ENCODE results near the gene CTSG. TPM values are rescaled to one million over a fixed set of nuclear protein-coding genes. Genes with fewer than 3 reads are reported as not detected.
"Not testable (repeated sequence)": the region's sequence is repeated elsewhere in the genome, so short reads cannot be mapped to it uniquely, and the experiment has no call there.

The CTSG gene
- total and polyA plus RNA-seq, 2 experiments from 2014 or later: not detected

- H3K4me2 ChIP-seq (ENCODE audit: unreplicated experiment): no peak overlapping the region
- no peaks in the 10 kb centered on the region for H3K9me2 ChIP-seq (ENCODE audit: insufficient read depth)
- H4K20me1 ChIP-seq (ENCODE audit: insufficient read depth): no peaks in the 10 kb centered on the region; the same call in 1 of the 2 replicates
- no peaks in the 10 kb centered on the region for H3K9me3 ChIP-seq (ENCODE audit: low read depth)
- H3K36me3 ChIP-seq (ENCODE audit: low read depth): no peaks in the 10 kb centered on the region
- no peak overlapping the region for H2AFZ ChIP-seq
- H3K4me1 ChIP-seq (ENCODE audit: insufficient read depth): no peaks in the 10 kb centered on the region
- H3K79me2 ChIP-seq (ENCODE audit: insufficient read depth): no peaks in the 10 kb centered on the region
- DNase-seq: no peak
- H3F3A ChIP-seq (ENCODE audit: insufficient read depth): no peaks in the 10 kb centered on the region
- TF ChIP-seq EZH2phosphoT487 (IDR thresholded peaks at IDR 0.05; ENCODE audit: insufficient read depth, low read depth) (no peak), EZH2 (IDR thresholded peaks at IDR 0.05; ENCODE audit: insufficient read depth, poor library complexity, severe bottlenecking) (no peak)
- H3K27me3 ChIP-seq (replicated peaks; ENCODE audit: insufficient read depth): no peaks in the 10 kb centered on the region
- in situ Hi-C loops (cut with MboI): no loop called here
- WGBS, 2 experiments (ENCODE audit: low coverage in 1 of 2, low lambda C conversion rate in 2 of 2, missing lambda C conversion rate in 2 of 2): 20 to 26% methylated on average over 3 of the region's 3 CpGs
- H3K4me3 ChIP-seq: no peak overlapping the region
- H3K9ac ChIP-seq: no peak overlapping the region
- no peak overlapping the region for H3K27ac ChIP-seq
Measured at GRCh38 chr14:24534286-24534685, 41.8 kb downstream of the CTSG start.

- DNase-seq; H2AFZ ChIP-seq; H3K4me2 ChIP-seq (ENCODE audit: unreplicated experiment); H4K20me1 ChIP-seq (ENCODE audit: insufficient read depth); in situ Hi-C loops (cut with MboI); H3K27me3 ChIP-seq (replicated peaks; ENCODE audit: insufficient read depth); H3K4me3 ChIP-seq; H3K79me2 ChIP-seq (ENCODE audit: insufficient read depth); H3K36me3 ChIP-seq (ENCODE audit: low read depth); H3K27ac ChIP-seq; H3K9me3 ChIP-seq (ENCODE audit: low read depth); H3K9me2 ChIP-seq (ENCODE audit: insufficient read depth); H3K9ac ChIP-seq; H3K4me1 ChIP-seq (ENCODE audit: insufficient read depth); H3F3A ChIP-seq (ENCODE audit: insufficient read depth): not testable (repeated sequence)
- 35 to 40% methylated on average over 12 to 15 of the region's 15 CpGs for WGBS, 2 experiments (ENCODE audit: low coverage in 1 of 2, low lambda C conversion rate in 2 of 2, missing lambda C conversion rate in 2 of 2)
Measured at GRCh38 chr14:24525877-24526620, 50.0 kb downstream of the CTSG start.

Other genes starting within 250 kb of the CTSG start
- 0.22 and 0.38 TPM in 2 replicates for gene ADCY4, start 241.2 kb downstream of the CTSG start, total RNA-seq (2014; rRNA removed; shearing (Covaris generic))
- gene ADCY4, start 241.2 kb downstream of the CTSG start, polyA plus RNA-seq (2016; fragmentation: Nextera tagmentation; extraction: Ambion mirVana): 0.20 and 0.38 TPM in 2 replicates
- gene RIPK3, start 236.3 kb downstream of the CTSG start, total RNA-seq (2014; rRNA removed; shearing (Covaris generic)): 2.2 and 5.3 TPM in 2 replicates
- gene RIPK3, start 236.3 kb downstream of the CTSG start, polyA plus RNA-seq (2016; fragmentation: Nextera tagmentation; extraction: Ambion mirVana): 5.1 and 5.3 TPM in 2 replicates
- 96.9 and 113 TPM in 2 replicates for gene NFATC4, start 208.1 kb downstream of the CTSG start, total RNA-seq (2014; rRNA removed; shearing (Covaris generic))
- gene NFATC4, start 208.1 kb downstream of the CTSG start, polyA plus RNA-seq (2016; fragmentation: Nextera tagmentation; extraction: Ambion mirVana): 75.6 and 84.8 TPM in 2 replicates
- 3.7 and 4.4 TPM in 2 replicates for gene NYNRIN, start 177.2 kb downstream of the CTSG start, total RNA-seq (2014; rRNA removed; shearing (Covaris generic))
- 2.2 and 2.5 TPM in 2 replicates for gene NYNRIN, start 177.2 kb downstream of the CTSG start, polyA plus RNA-seq (2016; fragmentation: Nextera tagmentation; extraction: Ambion mirVana)
- gene CBLN3, start 146.6 kb downstream of the CTSG start, total RNA-seq (2014; rRNA removed; shearing (Covaris generic)): 3.4 and 5.6 TPM in 2 replicates
- gene CBLN3, start 146.6 kb downstream of the CTSG start, polyA plus RNA-seq (2016; fragmentation: Nextera tagmentation; extraction: Ambion mirVana): 2.4 and 3.1 TPM in 2 replicates
- 36.2 and 57.5 TPM in 2 replicates for gene KHNYN, start 146.3 kb downstream of the CTSG start, total RNA-seq (2014; rRNA removed; shearing (Covaris generic))
- 14.4 and 15.3 TPM in 2 replicates for gene KHNYN, start 146.3 kb downstream of the CTSG start, polyA plus RNA-seq (2016; fragmentation: Nextera tagmentation; extraction: Ambion mirVana)
- gene SDR39U1, start 133.5 kb downstream of the CTSG start, total RNA-seq (2014; rRNA removed; shearing (Covaris generic)): 7.7 and 8.3 TPM in 2 replicates
- 41.7 and 44.7 TPM in 2 replicates for gene SDR39U1, start 133.5 kb downstream of the CTSG start, polyA plus RNA-seq (2016; fragmentation: Nextera tagmentation; extraction: Ambion mirVana)
- gene CMA1, start 68.0 kb downstream of the CTSG start, total RNA-seq (2014; rRNA removed; shearing (Covaris generic)): not detected in 2 replicates
- not detected in 2 replicates for gene CMA1, start 68.0 kb downstream of the CTSG start, polyA plus RNA-seq (2016; fragmentation: Nextera tagmentation; extraction: Ambion mirVana)
- gene GZMH, start 33.4 kb upstream of the CTSG start, total RNA-seq (2014; rRNA removed; shearing (Covaris generic)): not detected in 2 replicates
- gene GZMH, start 33.4 kb upstream of the CTSG start, polyA plus RNA-seq (2016; fragmentation: Nextera tagmentation; extraction: Ambion mirVana): not detected in 2 replicates
- gene GZMB, start 57.9 kb upstream of the CTSG start, total RNA-seq (2014; rRNA removed; shearing (Covaris generic)): not detected in 2 replicates
- gene GZMB, start 57.9 kb upstream of the CTSG start, polyA plus RNA-seq (2016; fragmentation: Nextera tagmentation; extraction: Ambion mirVana): not detected in 2 replicates

Data from GM23248 (cell line).